Lung (tissue), 12 donors: ENCODE measurements around the gene DEFB108B. TPM values are rescaled to one million over a fixed set of nuclear protein-coding genes. Genes with fewer than 3 reads are reported as not detected.
"Not testable (repeated sequence)": the region's sequence is repeated elsewhere in the genome, so short reads cannot be mapped to it uniquely, and the experiment has no call there.

Source experiments
- ATAC-seq: fragments of 200-7000 bp; cut with Tn5 transposase; one replicate; pipeline ENCODE4 v1.9.1; 2020; ENCODE audit warnings: moderate number of reproducible peaks; ENCODE audit not compliant: insufficient read depth, low FRiP score
- DNase-seq, 3 donors: peaks; one replicate each; pipeline ENCODE4 v3.0.0-alpha.2; 2013 to 2017
- H3K27ac ChIP-seq, 2 donors: one replicate each; pipeline ENCODE4 v1.5.1; 2013; ENCODE audit warnings: mild to moderate bottlenecking in 2 of 2, moderate library complexity in 2 of 2, control low read depth in 1 of 2, inconsistent platforms in 1 of 2, low read depth in 1 of 2, low read length in 1 of 2
- H3K27me3 ChIP-seq, 3 donors: one replicate each; pipeline ENCODE4 v1.5.1; 2013; ENCODE audit warnings: low read length in 2 of 3; ENCODE audit not compliant: control insufficient read depth in 3 of 3, insufficient read depth in 3 of 3
- H3K36me3 ChIP-seq, 4 donors: one replicate each; pipeline ENCODE4 v1.5.1; 2013; ENCODE audit warnings: low read length in 4 of 4, mild to moderate bottlenecking in 1 of 4, moderate library complexity in 1 of 4; ENCODE audit not compliant: control insufficient read depth in 4 of 4, insufficient read depth in 4 of 4
- H3K4me1 ChIP-seq, 5 donors: one replicate each; pipeline ENCODE4 v1.5.1; 2013; ENCODE audit warnings: low read length in 5 of 5, mild to moderate bottlenecking in 2 of 5, moderate library complexity in 1 of 5; ENCODE audit not compliant: control insufficient read depth in 5 of 5, insufficient read depth in 5 of 5
- H3K4me3 ChIP-seq: one replicate; pipeline ENCODE4 v1.5.1; 2013; ENCODE audit warnings: mild to moderate bottlenecking, control low read depth, moderate library complexity
- H3K9ac ChIP-seq, 2 donors: one replicate each; pipeline ENCODE4 v1.5.1; 2013; ENCODE audit warnings: low read length in 2 of 2, control low read depth in 1 of 2; ENCODE audit not compliant: insufficient read depth in 1 of 2
- H3K9me3 ChIP-seq, 4 donors: one replicate each; pipeline ENCODE4 v1.5.1; 2013; ENCODE audit warnings: low read length in 3 of 4, mild to moderate bottlenecking in 1 of 4, moderate library complexity in 1 of 4; ENCODE audit not compliant: control insufficient read depth in 4 of 4, insufficient read depth in 3 of 4
- CTCF ChIP-seq: IDR thresholded peaks from 2 replicates; pipeline ENCODE4 v1.5.1; 2012; ENCODE audit warnings: mild to moderate bottlenecking; ENCODE audit errors: control extremely low read depth, extremely low read depth
- WGBS, 2 donors: extraction: QIAGEN DNeasy Blood & Tissue Kit; methylation state at CpG; one replicate each; pipeline ENCODE4 v1.1.7; 2013; 5-methylcytosine and 5-hydroxymethylcytosine counted together
- polyA plus RNA-seq, 2 donors: library from polyadenylated mRNA; stranded (reverse); fragments of 200-250 nt; gene quantifications; one replicate each; pipeline ENCODE4 v1.2.1, GENCODE V29; 2013
- total RNA-seq, 2 donors: library from RNA; depleted of rRNA in 1 of 2; stranded (reverse); fragments of >200 nt in 1 of 2; gene quantifications; one replicate each; pipeline ENCODE4 v1.2.1, GENCODE V29; 2014 to 2021
- donor health status: control.
- donor health status: control.
- donor health status: Bipolar disorder and iron deficiency.
- donor health status: healthy.
- donor health status: DM: yes; HTN: yes; CAD: no.

DEFB108B gene
- total and polyA plus RNA-seq, 4 donors = not detected

- no peaks in the 10 kb centered on the region for H3K9me3 ChIP-seq
- ATAC-seq (no peak), DNase-seq (peak in 1 of 3 donors; percentile 11)
- no peak for TF ChIP-seq CTCF
- H3K27me3 ChIP-seq = no peaks in the 10 kb centered on the region
- H3K27ac ChIP-seq = no peak overlapping the region
- 70 to 91% methylated on average over 15 of the region's 15 CpGs for WGBS, 2 donors
- no peak overlapping the region for H3K9ac ChIP-seq
- no peaks in the 10 kb centered on the region for H3K36me3 ChIP-seq
- no peak overlapping the region for H3K4me3 ChIP-seq
- peaks cover 0 to 2% (median 0%) of the 10 kb centered on the region in 5 donors for H3K4me1 ChIP-seq
Measured at GRCh38 chr11:71843858-71844257, 10.9 kb downstream of the DEFB108B start.

GRCh38 chr11:71853895-71854294, 20.9 kb downstream of the DEFB108B start:
- DNase-seq, H3K9ac ChIP-seq, ATAC-seq, H3K27ac ChIP-seq, H3K9me3 ChIP-seq, H3K36me3 ChIP-seq, H3K27me3 ChIP-seq, H3K4me3 ChIP-seq, H3K4me1 ChIP-seq: not testable (repeated sequence)
- WGBS, 2 donors = 94 to 98% methylated on average over 2 of the region's 2 CpGs

- H3K9me3 ChIP-seq, H3K4me1 ChIP-seq, H3K27ac ChIP-seq, H3K9ac ChIP-seq, H3K4me3 ChIP-seq, H3K36me3 ChIP-seq, H3K27me3 ChIP-seq, DNase-seq, ATAC-seq: not testable (repeated sequence)
- 35 to 42% methylated on average over 2 of the region's 2 CpGs for WGBS, 2 donors
Measured at GRCh38 chr11:71855880-71856279, 22.9 kb downstream of the DEFB108B start.

GRCh38 chr11:71860835-71861234, 27.8 kb downstream of the DEFB108B start:
- not testable (repeated sequence) for H3K4me3 ChIP-seq, H3K9ac ChIP-seq, H3K27ac ChIP-seq, H3K27me3 ChIP-seq, ATAC-seq, H3K36me3 ChIP-seq, H3K9me3 ChIP-seq, DNase-seq, H3K4me1 ChIP-seq
- WGBS, 2 donors = 96 to 97% methylated on average over 3 of the region's 3 CpGs

GRCh38 chr11:71863978-71864627, 31.1 kb downstream of the DEFB108B start:
- H3K27me3 ChIP-seq, ATAC-seq, H3K36me3 ChIP-seq, H3K4me3 ChIP-seq, H3K9ac ChIP-seq, H3K27ac ChIP-seq, H3K4me1 ChIP-seq, H3K9me3 ChIP-seq: not testable (repeated sequence)
- WGBS, 2 donors = 58 to 60% methylated on average over 3 of the region's 3 CpGs
- DNase-seq = peak in 2 of 3 donors; percentile 37 to 65

GRCh38 chr11:71867209-71867608, 34.2 kb downstream of the DEFB108B start:
- not testable (repeated sequence) for H3K27ac ChIP-seq, ATAC-seq, H3K9ac ChIP-seq, H3K4me3 ChIP-seq, H3K9me3 ChIP-seq, H3K27me3 ChIP-seq, H3K4me1 ChIP-seq, H3K36me3 ChIP-seq
- DNase-seq = peak in 1 of 3 donors; percentile 1
- 92 to 100% methylated on average over 1 of the region's 1 CpG for WGBS, 2 donors

- not testable (repeated sequence) for H3K27me3 ChIP-seq, H3K27ac ChIP-seq, DNase-seq, H3K9me3 ChIP-seq, H3K4me1 ChIP-seq, H3K36me3 ChIP-seq, H3K4me3 ChIP-seq, H3K9ac ChIP-seq, ATAC-seq
- WGBS, 2 donors = 89 to 91% methylated on average over 3 of the region's 3 CpGs
Measured at GRCh38 chr11:71869931-71870330, 36.9 kb downstream of the DEFB108B start.

GRCh38 chr11:71870661-71871060, 37.7 kb downstream of the DEFB108B start:
- not testable (repeated sequence) for H3K9ac ChIP-seq, H3K4me1 ChIP-seq, H3K27me3 ChIP-seq, ATAC-seq, H3K27ac ChIP-seq, H3K9me3 ChIP-seq, DNase-seq, H3K4me3 ChIP-seq, H3K36me3 ChIP-seq
